Measurements from ENCODE around the gene HACD1.

Gene HACD1, protein sequence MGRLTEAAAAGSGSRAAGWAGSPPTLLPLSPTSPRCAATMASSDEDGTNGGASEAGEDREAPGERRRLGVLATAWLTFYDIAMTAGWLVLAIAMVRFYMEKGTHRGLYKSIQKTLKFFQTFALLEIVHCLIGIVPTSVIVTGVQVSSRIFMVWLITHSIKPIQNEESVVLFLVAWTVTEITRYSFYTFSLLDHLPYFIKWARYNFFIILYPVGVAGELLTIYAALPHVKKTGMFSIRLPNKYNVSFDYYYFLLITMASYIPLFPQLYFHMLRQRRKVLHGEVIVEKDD

DNA sequence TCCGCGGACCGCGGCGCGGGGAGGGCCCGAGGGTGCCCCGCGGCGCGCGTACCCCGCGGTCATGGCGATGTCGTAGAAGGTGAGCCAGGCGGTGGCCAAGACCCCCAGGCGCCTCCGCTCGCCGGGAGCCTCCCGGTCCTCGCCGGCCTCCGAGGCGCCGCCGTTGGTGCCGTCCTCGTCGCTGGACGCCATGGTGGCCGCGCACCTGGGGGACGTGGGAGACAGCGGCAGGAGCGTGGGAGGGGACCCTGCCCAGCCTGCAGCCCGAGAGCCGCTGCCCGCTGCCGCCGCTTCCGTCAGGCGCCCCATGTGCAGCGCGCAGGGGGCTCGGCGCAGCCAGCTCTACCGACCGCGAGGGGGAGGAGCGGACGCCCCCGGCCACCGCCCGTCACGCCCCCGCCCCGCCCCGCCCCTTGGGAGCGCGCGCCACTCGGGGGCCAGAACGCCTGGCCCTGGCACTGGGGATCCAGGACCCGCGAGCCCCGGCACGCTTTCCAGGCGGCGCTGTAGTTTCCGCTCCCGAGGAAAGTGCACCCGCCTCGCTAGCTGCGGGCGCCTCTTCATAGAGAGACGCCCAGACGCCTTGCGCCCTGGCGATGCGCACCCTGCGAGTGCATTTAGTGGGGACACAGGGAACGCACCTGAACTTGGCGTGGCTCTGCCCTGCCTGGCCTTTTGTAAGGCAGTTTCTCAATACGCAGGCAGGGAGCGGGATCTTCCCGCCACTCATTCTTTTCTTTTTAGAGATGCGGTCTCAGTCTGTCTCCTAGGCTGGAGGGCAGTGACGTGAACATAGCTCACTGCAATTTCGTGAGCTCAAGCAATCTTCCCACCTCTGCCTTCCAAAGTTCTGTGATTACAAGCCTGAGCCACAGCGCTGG, at the start of gene HACD1:
HACD1 (minus strand) TSS at position 344 of the 881 bp plus-strand sequence; CDS start at position 309, 35 bp downstream.
- H3K4me3 ChIP-seq (replicated peaks; ENCODE audit: low read depth, low read length) = peak within 1 kb of the TSS; percentile 71
- H3K36me3 ChIP-seq (ENCODE audit: control insufficient read depth, insufficient read depth, low read length) = no peaks in the 10 kb centered on the region
- H3K27me3 ChIP-seq (replicated peaks; ENCODE audit: control insufficient read depth, insufficient read depth, low read length) = no peaks in the 10 kb centered on the region
- peak; percentile 51 for DNase-seq (ENCODE audit: extremely low read depth, insufficient read length)
- TF ChIP-seq, protein P1, sequence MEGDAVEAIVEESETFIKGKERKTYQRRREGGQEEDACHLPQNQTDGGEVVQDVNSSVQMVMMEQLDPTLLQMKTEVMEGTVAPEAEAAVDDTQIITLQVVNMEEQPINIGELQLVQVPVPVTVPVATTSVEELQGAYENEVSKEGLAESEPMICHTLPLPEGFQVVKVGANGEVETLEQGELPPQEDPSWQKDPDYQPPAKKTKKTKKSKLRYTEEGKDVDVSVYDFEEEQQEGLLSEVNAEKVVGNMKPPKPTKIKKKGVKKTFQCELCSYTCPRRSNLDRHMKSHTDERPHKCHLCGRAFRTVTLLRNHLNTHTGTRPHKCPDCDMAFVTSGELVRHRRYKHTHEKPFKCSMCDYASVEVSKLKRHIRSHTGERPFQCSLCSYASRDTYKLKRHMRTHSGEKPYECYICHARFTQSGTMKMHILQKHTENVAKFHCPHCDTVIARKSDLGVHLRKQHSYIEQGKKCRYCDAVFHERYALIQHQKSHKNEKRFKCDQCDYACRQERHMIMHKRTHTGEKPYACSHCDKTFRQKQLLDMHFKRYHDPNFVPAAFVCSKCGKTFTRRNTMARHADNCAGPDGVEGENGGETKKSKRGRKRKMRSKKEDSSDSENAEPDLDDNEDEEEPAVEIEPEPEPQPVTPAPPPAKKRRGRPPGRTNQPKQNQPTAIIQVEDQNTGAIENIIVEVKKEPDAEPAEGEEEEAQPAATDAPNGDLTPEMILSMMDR (IDR thresholded peaks at IDR 0.05; ENCODE audit: insufficient read depth, low read length, poor library complexity, severe bottlenecking) = peak; percentile 26

DNA sequence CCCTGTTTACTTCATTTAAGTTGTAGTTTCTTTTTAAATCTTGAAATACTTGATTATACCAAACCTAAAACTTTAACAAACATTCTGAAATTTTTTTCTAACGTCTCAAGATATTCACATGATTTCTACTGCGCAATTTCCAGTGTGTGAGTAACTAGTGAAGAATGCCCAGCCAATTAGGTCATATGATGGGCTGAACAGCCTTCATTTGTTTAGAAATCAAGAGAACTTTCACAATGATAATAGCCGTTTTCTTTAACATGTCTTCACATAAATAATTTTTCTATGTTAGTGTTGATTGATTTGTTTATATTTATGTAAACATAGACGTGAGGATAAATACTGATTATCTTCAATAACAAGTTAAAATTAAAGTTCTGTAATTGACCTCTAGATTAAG, 48.6 kb upstream of the HACD1 start:
- TF ChIP-seq, protein P1 (IDR thresholded peaks at IDR 0.05; ENCODE audit: insufficient read depth, low read length, poor library complexity, severe bottlenecking) = no peak
- no peak overlapping the region for H3K4me3 ChIP-seq (replicated peaks; ENCODE audit: low read depth, low read length)
- no peak for DNase-seq (ENCODE audit: extremely low read depth, insufficient read length)
- H3K27me3 ChIP-seq (replicated peaks; ENCODE audit: control insufficient read depth, insufficient read depth, low read length) = no peaks in the 10 kb centered on the region
- H3K36me3 ChIP-seq (ENCODE audit: control insufficient read depth, insufficient read depth, low read length) = no peaks in the 10 kb centered on the region; the same call in none of the 2 replicates

DNA sequence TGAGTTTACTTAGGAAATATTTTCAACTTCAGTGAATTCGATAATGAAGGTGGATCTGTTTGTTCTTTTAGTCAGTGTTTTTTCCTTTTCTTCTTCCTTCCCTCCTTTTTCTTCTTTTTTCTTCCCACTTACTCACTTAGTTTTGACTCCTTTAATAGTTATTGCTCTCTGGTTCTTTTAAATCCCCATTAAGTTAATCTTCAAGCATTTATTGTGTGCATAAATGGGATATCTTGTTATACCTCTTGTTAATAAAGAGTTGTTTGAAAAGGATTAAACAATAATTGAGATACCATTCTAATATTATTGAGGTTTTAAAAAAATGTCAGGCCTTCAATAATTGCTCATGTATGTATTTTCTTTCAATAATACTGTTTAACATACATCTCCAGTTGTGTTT, 46.3 kb upstream of the HACD1 start:
- no peak for DNase-seq (ENCODE audit: extremely low read depth, insufficient read length)
- H3K27me3 ChIP-seq (replicated peaks; ENCODE audit: control insufficient read depth, insufficient read depth, low read length) = no peaks in the 10 kb centered on the region

DNA sequence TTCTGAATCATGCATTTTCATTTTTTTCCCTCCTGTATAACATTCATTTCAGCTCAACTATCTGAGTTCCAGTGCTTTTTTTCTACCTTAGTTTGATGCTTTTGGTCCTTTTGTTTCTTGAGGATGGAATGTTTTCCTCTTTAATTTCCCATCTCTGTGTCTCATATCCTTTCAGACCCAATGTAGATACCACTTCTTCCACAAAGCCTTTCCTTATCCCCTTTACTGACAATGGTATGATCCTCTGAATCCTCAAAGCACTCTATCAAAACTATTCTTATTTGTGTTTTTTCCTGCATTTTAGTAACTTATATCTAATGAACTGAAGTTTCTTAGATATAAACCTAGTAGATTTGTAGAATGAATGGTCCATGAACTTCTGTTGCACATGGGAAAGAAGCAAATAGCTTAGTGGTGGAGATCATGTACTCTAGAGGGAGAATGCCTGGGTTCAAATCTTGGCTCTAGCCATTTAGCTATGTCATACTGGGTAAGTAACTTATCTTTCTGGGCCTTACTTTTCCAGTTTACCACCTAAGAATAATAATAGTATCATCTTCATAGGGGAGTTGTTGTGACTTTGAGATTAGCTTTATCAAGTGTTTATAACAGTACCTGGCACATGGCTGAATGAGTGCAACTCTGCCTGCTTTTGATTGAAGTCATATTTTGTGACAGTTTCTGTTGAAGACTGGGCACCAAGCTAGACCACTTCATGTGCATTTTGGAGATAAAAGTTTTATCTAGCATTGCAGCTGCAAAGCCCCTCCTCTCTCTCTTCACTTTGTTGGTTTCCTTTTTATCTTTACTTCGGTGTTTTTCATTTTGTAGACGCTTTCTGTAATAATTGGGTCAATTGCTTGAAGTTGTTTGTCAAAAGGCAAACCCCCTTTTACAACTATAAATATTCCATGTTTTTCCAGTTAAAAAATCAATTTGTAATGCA, 45.3 kb upstream of the HACD1 start:
- no peak for DNase-seq (ENCODE audit: extremely low read depth, insufficient read length)
- TF ChIP-seq, protein P1 (IDR thresholded peaks at IDR 0.05; ENCODE audit: insufficient read depth, low read length, poor library complexity, severe bottlenecking) = no peak
- Histone ChIP-seq H3K4me3 (replicated peaks; ENCODE audit: low read depth, low read length) (no peak overlapping the region), H3K36me3 (ENCODE audit: control insufficient read depth, insufficient read depth, low read length) (no peaks in the 10 kb centered on the region; the same call in none of the 2 replicates), H3K27me3 (replicated peaks; ENCODE audit: control insufficient read depth, insufficient read depth, low read length) (no peaks in the 10 kb centered on the region)

More for the DNA sequence above, 46.3 kb upstream of the HACD1 start:
- Histone ChIP-seq H3K4me3 (replicated peaks; ENCODE audit: low read depth, low read length) (no peak overlapping the region), H3K36me3 (ENCODE audit: control insufficient read depth, insufficient read depth, low read length) (no peaks in the 10 kb centered on the region; the same call in none of the 2 replicates)
- TF ChIP-seq, protein P1 (IDR thresholded peaks at IDR 0.05; ENCODE audit: insufficient read depth, low read length, poor library complexity, severe bottlenecking) = no peak

DNA sequence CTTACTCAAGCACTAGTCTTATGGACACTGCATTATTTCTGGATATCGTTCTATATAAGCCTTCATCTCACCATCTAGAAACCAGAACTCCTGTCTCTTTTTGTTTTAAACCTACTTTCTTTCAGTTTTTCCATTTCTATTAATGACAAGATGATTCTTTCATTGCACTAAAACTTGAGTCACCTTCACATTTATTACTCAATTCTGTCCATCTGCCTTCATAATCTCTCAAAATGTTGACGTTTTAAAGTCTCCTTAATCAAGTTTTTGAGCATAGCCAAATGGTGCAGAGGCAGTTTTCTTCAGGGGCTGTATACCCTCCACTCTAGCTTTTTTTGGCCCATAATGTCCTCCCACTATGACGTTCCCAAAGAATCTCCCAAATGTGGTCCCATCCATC, 44.3 kb upstream of the HACD1 start:
- no peaks in the 10 kb centered on the region; the same call in none of the 2 replicates for H3K36me3 ChIP-seq (ENCODE audit: control insufficient read depth, insufficient read depth, low read length)
- no peak overlapping the region for H3K4me3 ChIP-seq (replicated peaks; ENCODE audit: low read depth, low read length)
- no peaks in the 10 kb centered on the region for H3K27me3 ChIP-seq (replicated peaks; ENCODE audit: control insufficient read depth, insufficient read depth, low read length)
- TF ChIP-seq, protein P1 (IDR thresholded peaks at IDR 0.05; ENCODE audit: insufficient read depth, low read length, poor library complexity, severe bottlenecking) = no peak
- no peak for DNase-seq (ENCODE audit: extremely low read depth, insufficient read length)
